ENCODE data around the gene TAF5L. TPM values are rescaled to one million over a fixed set of nuclear protein-coding genes. Genes with fewer than 3 reads are reported as not detected.

Gene TAF5L
- total RNA-seq, 1 donor from 2014 or later: 22.1 TPM

- H3K27me3 ChIP-seq: no peaks in the 10 kb centered on the region
- H3K9me3 ChIP-seq: no peaks in the 10 kb centered on the region
- H3K4me1 ChIP-seq: peaks cover 17% of the 10 kb centered on the region
- no peaks in the 10 kb centered on the region for H3K36me3 ChIP-seq
- DNase-seq (no peak), ATAC-seq (no peak)
- H3K27ac ChIP-seq: no peak overlapping the region
- intact Hi-C loops (cut with DNase I): no loop called here
- H3K4me3 ChIP-seq: no peak overlapping the region
- TF ChIP-seq, protein P1, sequence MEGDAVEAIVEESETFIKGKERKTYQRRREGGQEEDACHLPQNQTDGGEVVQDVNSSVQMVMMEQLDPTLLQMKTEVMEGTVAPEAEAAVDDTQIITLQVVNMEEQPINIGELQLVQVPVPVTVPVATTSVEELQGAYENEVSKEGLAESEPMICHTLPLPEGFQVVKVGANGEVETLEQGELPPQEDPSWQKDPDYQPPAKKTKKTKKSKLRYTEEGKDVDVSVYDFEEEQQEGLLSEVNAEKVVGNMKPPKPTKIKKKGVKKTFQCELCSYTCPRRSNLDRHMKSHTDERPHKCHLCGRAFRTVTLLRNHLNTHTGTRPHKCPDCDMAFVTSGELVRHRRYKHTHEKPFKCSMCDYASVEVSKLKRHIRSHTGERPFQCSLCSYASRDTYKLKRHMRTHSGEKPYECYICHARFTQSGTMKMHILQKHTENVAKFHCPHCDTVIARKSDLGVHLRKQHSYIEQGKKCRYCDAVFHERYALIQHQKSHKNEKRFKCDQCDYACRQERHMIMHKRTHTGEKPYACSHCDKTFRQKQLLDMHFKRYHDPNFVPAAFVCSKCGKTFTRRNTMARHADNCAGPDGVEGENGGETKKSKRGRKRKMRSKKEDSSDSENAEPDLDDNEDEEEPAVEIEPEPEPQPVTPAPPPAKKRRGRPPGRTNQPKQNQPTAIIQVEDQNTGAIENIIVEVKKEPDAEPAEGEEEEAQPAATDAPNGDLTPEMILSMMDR (IDR thresholded peaks at IDR 0.05): no peak
Observed at GRCh38 chr1:229574679-229575442, 51.1 kb downstream of the TAF5L start.

DNA sequence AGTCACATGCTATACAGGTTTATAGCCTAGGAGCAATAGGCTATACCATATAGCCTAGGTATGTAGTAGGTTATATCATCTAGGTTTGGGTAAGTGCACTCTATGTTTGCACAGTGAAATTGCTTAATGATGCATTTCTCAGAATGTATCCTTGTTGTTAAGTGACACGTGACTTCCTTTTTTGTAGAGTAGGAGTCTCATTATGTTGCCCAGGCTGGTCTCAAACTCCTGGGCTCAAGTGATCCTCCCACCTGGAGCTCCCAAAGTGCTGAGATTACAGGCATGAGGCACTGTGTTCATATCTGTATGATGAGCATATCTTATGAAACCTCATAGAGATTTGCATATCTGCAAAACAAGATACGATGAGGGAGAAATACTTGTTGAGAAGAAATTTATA, 53.6 kb downstream of the TAF5L start:
- no peak overlapping the region for H3K27ac ChIP-seq
- intact Hi-C loops (cut with DNase I): no loop called here
- H3K36me3 ChIP-seq: no peaks in the 10 kb centered on the region
- H3K27me3 ChIP-seq: no peaks in the 10 kb centered on the region
- peaks cover 3% of the 10 kb centered on the region for H3K4me1 ChIP-seq
- peak; percentile 41 for ATAC-seq
- H3K4me3 ChIP-seq: no peak overlapping the region
- no peak for DNase-seq
- H3K9me3 ChIP-seq: no peaks in the 10 kb centered on the region
- TF ChIP-seq, protein P1 (IDR thresholded peaks at IDR 0.05): no peak

GRCh38 chr1:229570891-229571516, 54.9 kb downstream of the TAF5L start:
- H3K27ac ChIP-seq: no peak overlapping the region
- intact Hi-C loops (cut with DNase I): no loop called here
- H3K9me3 ChIP-seq: no peaks in the 10 kb centered on the region
- no peak overlapping the region for H3K4me3 ChIP-seq
- no peaks in the 10 kb centered on the region for H3K36me3 ChIP-seq
- DNase-seq (no peak), ATAC-seq (no peak)
- TF ChIP-seq, protein P1 (IDR thresholded peaks at IDR 0.05): no peak
- H3K27me3 ChIP-seq: no peaks in the 10 kb centered on the region
- H3K4me1 ChIP-seq: peaks cover 3% of the 10 kb centered on the region

DNA sequence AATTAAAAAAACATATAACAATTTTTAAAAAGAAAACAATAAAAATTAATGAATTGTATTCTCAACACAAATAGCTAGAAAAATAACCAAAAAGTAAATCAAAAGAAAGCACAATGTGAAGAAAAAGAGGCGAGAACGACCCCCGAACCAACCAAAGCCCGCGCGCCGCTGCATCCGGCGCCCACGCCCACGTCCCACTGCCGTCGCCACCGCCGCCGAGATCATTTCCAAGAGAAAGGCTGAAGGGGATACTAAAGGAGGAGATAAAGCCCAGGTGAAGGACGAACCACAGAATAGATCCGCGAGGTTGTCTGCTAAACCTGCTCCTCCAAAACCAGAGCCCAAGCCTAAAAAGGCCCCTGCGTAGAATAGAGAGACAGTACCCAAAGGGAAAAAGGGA, 55.6 kb downstream of the TAF5L start:
- DNase-seq: no peak
- no peak overlapping the region for H3K27ac ChIP-seq
- no peaks in the 10 kb centered on the region for H3K36me3 ChIP-seq
- H3K4me1 ChIP-seq: peaks cover 3% of the 10 kb centered on the region
- ATAC-seq: no peak
- H3K4me3 ChIP-seq: no peak overlapping the region
- TF ChIP-seq, protein P1 (IDR thresholded peaks at IDR 0.05): no peak
- intact Hi-C loops (cut with DNase I): no loop called here
- H3K27me3 ChIP-seq: no peaks in the 10 kb centered on the region
- H3K9me3 ChIP-seq: no peaks in the 10 kb centered on the region

GRCh38 chr1:229567109-229567868, 58.6 kb downstream of the TAF5L start:
- Histone ChIP-seq H3K27me3 (no peaks in the 10 kb centered on the region), H3K4me1 (peaks cover 3% of the 10 kb centered on the region), H3K36me3 (no peaks in the 10 kb centered on the region), H3K9me3 (no peaks in the 10 kb centered on the region), H3K27ac (no peak overlapping the region), H3K4me3 (no peak overlapping the region)
- ATAC-seq (no peak), DNase-seq (no peak)
- TF ChIP-seq, protein P1 (IDR thresholded peaks at IDR 0.05): no peak
- intact Hi-C loops (cut with DNase I): no loop called here
